ENCODE results near the gene DKK3.

GRCh38 chr11:11937957-11938356, 70.5 kb downstream of the DKK3 start:
- TF ChIP-seq ESRRG (CRISPR knock-in tag; IDR thresholded peaks at IDR 0.05) = no peak
- TF ChIP-seq PATZ1 (CRISPR knock-in tag; IDR thresholded peaks at IDR 0.05; ENCODE audit: borderline replicate concordance) = no peak
- no peak for TF ChIP-seq ZFP3 (CRISPR knock-in tag; IDR thresholded peaks at IDR 0.05)
- TF ChIP-seq CSDC2 (CRISPR knock-in tag; IDR thresholded peaks at IDR 0.05) = no peak
- TF ChIP-seq BACH2 (CRISPR knock-in tag; IDR thresholded peaks at IDR 0.05; ENCODE audit: borderline replicate concordance) = no peak
- no peak for TF ChIP-seq ZNF70 (CRISPR knock-in tag; IDR thresholded peaks at IDR 0.05)
- TF ChIP-seq ISL1 (CRISPR knock-in tag; IDR thresholded peaks at IDR 0.05) = no peak
- no peak for TF ChIP-seq ZNF8 (CRISPR knock-in tag; IDR thresholded peaks at IDR 0.05)
- no peak for TF ChIP-seq CREB5 (CRISPR knock-in tag; IDR thresholded peaks at IDR 0.05; ENCODE audit: low read depth)

All from SK-N-SH treated with all-trans-retinoic acid at 6 μM for 48 hours (cell line).